ENCODE results near the gene CCNY.

Gene CCNY

DNA sequence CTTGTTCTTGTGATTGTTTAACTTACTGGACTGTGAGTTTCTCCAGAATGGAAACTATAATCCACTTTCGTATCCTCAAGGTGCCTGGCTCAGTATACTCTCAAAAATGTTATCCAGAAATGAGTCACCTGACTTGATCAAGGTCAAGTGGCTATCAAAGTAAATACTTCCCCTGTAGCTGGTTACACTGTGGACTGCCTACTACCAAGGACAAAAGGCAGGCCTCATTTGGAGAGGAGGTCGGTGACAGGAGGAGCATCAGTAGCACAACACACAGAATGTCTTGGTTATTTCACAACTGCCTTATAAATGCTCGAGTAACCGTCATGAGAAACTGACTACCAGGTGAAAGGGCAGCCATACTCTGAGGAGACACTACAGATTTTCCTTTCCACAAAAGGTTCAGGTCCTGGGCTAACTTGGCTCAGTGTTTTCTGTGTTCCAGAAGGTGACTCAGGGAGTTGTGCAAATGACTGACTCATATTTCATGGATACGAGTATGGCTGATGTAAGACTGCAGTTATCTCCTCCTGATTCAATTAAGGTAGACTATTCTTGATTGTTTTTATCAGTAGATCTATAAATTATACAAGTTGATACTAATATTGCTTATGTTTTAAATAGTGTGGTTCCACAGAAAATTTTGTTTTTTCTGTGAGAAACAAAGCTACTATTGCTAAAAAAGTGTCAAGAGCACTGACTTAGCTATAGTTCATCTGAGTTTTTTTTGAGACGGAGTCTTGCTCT, 4.2 kb upstream of the CCNY start:
- no peak for DNase-seq (ENCODE audit: low read depth in 2 of 2)

GRCh38 chr10:35334297-35334696, 2.0 kb upstream of the CCNY start:
- DNase-seq (ENCODE audit: low read depth in 2 of 2): no peak

GRCh38 chr10:35335133-35336083, 901 bp upstream of the CCNY start:
- no peak for DNase-seq (ENCODE audit: low read depth in 2 of 2)

GRCh38 chr10:35336921-35337823, 863 bp downstream of the CCNY start:
- DNase-seq (ENCODE audit: low read depth in 2 of 2): peak in 1 of 2 donors; percentile 4

GRCh38 chr10:35339942-35340341, 3.6 kb downstream of the CCNY start:
- DNase-seq (ENCODE audit: low read depth in 2 of 2): no peak

- no peak for DNase-seq (ENCODE audit: low read depth in 2 of 2)
Observed at GRCh38 chr10:35340975-35341374, 4.7 kb downstream of the CCNY start.

DNA sequence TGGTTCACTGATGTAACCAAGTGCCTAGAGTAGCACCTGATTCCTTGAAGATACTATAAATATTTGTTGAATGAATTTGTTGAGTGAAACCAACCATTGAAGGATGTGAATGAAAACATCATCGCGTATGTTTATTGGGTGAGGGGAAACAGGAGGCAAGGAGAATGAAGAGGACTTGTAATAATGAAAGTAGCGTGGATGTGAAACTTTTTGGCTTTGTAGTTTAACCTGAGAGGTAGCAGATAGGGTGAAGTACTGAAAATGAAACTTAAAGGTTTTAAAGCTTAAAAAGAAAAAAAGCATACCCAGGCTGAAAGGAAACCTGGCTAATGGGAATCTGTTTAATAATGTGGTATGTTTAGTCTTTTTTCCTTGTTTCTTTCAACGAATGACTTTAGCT, 5.2 kb downstream of the CCNY start:
- DNase-seq (ENCODE audit: low read depth in 2 of 2): no peak

- no peak for DNase-seq (ENCODE audit: low read depth in 2 of 2)
Observed at GRCh38 chr10:35342183-35342753, 6.0 kb downstream of the CCNY start.

DNA sequence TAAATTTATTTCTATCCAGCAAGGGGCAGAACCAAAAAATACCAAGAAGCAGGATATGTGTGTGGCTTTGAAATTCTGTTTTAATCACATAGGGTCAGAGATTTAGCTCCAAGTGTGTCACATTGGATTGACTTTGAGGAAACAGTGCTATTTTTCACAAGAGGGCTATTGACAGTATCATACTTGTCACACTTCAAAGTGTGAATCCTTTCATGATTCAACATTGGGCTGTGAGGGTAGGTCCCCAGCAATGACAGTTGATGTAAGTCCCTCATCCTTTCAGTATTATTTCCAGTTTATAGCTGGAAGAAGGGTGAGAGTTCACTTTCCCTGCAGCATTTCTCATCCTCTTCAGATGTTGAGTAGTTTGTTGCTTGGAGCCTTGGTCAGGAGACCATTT, 7.4 kb downstream of the CCNY start:
- DNase-seq (ENCODE audit: low read depth in 2 of 2): no peak

- DNase-seq (ENCODE audit: low read depth in 2 of 2): no peak
Observed at GRCh38 chr10:35345383-35345742, 9.1 kb downstream of the CCNY start.

DNA sequence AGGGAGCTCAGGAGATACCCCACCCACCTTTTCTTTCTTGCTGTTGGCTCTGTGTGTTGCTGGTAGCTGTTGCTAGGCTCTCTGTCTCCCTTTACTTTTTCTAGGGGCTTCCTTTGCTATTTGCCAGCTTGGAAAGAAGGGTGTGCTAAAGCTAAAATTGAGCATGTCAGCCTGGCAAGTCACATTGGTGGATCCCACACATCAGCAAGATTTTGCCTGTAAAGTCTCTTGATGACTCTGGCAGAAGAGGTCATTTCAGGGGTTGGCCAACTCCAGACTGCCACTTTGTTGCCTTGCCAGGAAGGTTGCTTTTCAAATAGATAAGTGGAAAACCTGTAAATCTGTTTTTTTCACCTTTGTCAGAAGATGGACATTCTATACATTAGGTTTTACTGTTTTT, 9.9 kb downstream of the CCNY start:
- no peak for DNase-seq (ENCODE audit: low read depth in 2 of 2)

GRCh38 chr10:35347121-35347562, 10.8 kb downstream of the CCNY start:
- no peak for DNase-seq (ENCODE audit: low read depth in 2 of 2)

DNA sequence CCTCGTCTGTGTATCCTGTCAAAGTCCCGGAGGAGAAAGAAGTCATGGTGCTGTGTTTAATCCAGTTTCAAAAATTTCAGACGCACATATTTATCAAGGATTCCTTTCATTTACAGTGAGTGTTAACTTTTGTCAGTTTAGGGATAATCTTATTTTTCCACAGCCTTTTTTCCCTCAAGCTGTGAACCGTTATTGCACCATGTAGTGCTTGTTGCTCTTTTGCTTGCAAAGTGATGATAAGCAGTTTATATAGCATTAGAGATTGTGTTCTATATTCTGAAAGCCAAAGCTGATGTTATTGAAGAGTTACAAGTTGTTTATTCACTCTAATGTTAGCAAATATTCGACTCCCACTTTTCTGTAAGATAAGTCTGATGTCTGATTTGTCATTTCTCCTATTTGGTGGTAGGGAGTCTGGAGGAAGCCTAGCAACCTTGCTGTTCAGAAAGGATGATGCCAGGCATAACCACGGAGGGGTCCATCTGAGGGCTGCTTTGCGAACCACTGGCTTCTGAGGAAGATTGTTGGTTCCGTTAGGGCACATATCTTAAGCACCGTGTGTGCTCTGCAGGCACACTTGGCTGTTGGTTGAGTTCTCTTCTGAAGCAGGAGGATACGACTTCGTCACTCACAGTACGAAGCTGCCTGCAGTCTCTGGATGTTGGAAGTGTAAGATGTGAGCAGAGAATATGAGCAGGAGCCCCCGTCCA, 11.7 kb downstream of the CCNY start:
- DNase-seq (ENCODE audit: low read depth in 2 of 2): no peak

GRCh38 chr10:35348609-35349388, 12.5 kb downstream of the CCNY start:
- DNase-seq (ENCODE audit: low read depth in 2 of 2): no peak

- no peak for DNase-seq (ENCODE audit: low read depth in 2 of 2)
Observed at GRCh38 chr10:35349389-35349915, 13.1 kb downstream of the CCNY start.

DNA sequence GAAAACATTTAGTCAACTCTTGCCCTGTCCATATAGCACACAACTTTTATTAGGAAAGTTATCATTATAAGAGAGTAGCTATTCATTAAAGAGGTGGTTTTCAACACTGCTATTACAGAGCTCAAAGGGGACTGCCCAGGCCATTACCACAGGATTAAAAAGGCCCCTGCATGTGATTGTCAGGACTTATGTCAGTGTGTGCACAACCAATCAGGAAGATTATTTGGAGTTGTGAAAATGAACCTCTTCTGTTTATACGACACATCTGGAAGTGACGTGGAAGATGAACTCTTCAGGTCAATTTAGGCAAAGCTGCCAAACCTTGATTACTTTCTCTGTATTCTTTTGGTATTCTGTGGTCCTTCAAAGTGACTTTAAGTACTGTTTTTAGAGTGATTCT, 14.7 kb downstream of the CCNY start:
- no peak for DNase-seq (ENCODE audit: low read depth in 2 of 2)

DNA sequence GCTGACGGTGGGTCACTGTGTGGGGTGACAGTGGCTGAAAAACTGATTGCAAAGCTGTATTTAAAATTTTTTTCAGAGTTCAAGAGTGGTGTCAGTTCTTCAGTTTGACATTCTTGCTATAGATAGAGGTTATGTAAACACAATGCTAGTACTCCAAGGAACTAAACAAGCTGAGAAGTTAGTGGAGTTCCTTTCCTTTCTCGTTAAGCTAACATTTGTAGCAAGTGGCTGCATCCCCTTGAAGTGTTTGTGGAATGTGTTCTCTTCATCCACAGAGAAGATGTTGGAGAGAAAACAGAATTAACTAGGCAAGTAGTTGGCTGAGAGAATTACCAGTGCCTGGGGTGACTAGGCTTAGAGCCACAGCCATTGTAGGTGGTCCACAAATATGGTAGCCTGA, 15.8 kb downstream of the CCNY start:
- no peak for DNase-seq (ENCODE audit: low read depth in 2 of 2)

DNA sequence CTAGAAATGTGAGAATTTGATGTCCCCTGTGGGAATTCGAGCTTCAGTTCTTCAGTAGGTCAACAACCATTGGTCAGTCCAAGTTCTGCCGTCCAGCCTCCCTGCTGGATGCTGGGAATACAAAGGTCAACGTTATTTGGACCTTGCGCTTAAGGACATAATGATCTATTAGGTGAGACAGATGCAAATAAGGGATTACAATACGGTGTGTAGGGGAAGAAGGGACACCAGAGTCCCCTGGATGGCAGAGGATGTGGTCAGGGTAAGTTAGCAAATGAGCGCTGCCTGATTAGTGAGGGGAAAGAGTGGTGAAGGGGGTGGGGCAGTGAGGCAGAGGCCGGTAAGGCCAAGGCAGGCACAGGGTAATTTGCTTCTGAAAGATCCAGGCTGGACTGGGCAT, 16.2 kb downstream of the CCNY start:
- DNase-seq (ENCODE audit: low read depth in 2 of 2): no peak

DNA sequence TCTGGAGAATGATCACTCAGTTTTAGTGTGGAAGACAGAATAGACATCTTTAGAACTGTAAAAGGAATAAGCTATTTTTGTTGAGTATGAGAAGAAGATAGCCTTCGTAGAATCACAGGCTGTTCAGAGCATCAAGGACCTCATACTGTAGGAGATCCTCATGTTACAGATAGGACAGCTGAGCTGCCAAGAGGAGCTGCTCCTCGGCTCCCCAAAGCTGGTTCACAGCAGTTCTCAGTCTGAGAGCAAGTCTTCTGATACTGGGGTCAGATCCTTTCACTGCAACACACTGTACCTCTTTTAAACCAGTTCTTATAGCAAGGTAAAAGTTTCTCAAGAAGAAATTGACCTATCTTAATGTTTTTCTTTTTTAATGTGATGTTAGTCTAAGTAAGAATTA, 17.1 kb downstream of the CCNY start:
- DNase-seq (ENCODE audit: low read depth in 2 of 2): no peak

DNA sequence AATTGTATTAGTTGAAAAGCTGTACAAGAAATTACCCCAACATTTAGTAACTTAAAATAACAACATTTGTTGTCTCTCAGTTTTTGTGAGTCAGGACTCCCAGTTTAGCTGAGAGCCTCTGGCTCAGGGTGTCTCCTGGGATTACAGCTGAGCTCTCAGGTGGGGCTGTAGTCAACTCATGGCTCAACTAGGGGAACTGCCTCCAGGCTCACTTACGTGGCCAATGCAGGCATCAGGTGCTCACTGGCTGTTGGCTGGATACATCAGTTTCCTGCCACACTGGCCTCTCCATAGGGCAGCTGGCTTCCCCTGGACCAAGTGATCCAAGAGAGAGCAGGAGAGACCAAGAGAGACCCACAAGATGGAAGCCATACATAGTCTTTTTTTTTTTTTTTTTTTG, 17.5 kb downstream of the CCNY start:
- DNase-seq (ENCODE audit: low read depth in 2 of 2): no peak
